ENCODE data around the gene MACO1. TPM values are rescaled to one million over a fixed set of nuclear protein-coding genes. Genes with fewer than 3 reads are reported as not detected.

Gene MACO1
- polyA plus RNA-seq, 2 of the 4 experiments (the other 2 are of a cell fraction) = 6.3 to 7.5 TPM

DNA sequence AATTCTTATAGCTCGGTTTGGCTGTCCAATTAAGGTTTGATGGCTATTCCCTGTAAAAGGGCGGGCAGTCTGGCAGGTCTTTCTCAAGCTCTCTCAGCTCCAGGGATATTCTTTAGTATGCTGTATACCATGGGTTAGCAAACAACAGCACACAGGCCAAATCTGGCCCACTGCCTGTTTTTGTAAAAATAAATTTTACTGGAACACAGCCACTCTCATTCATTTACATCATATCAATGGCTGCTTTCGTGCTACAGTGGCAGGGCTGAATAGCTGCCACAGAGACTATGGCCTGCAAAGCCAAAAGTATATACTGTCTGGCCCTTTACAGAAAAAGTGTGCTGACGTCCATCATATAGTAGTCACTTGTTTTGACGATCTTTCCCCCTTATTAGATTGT, 32.0 kb downstream of the MACO1 start:
- no peaks in the 10 kb centered on the region for H3K9me3 ChIP-seq
- TF ChIP-seq NPAS2 (CRISPR knock-in tag; IDR thresholded peaks at IDR 0.05; ENCODE audit: borderline replicate concordance) = no peak
- TF ChIP-seq NFE2L2 (conservative IDR thresholded peaks at IDR 0.05; ENCODE audit: low read length) = no peak
- no peak for TF ChIP-seq ZC3H11A (IDR thresholded peaks at IDR 0.05)
- TF ChIP-seq FOXS1 (CRISPR knock-in tag; IDR thresholded peaks at IDR 0.05) = no peak
- TF ChIP-seq, protein P1, sequence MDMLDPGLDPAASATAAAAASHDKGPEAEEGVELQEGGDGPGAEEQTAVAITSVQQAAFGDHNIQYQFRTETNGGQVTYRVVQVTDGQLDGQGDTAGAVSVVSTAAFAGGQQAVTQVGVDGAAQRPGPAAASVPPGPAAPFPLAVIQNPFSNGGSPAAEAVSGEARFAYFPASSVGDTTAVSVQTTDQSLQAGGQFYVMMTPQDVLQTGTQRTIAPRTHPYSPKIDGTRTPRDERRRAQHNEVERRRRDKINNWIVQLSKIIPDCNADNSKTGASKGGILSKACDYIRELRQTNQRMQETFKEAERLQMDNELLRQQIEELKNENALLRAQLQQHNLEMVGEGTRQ (IDR thresholded peaks at IDR 0.05) = no peak
- no peak for TF ChIP-seq GATA3 (IDR thresholded peaks at IDR 0.05; ENCODE audit: borderline replicate concordance)
- TF ChIP-seq ESRRA (IDR thresholded peaks at IDR 0.05; ENCODE audit: borderline replicate concordance, low read length) = no peak
- TF ChIP-seq CBX2 (IDR thresholded peaks at IDR 0.05; ENCODE audit: borderline replicate concordance, low read depth) = no peak
- TF ChIP-seq, protein P2, sequence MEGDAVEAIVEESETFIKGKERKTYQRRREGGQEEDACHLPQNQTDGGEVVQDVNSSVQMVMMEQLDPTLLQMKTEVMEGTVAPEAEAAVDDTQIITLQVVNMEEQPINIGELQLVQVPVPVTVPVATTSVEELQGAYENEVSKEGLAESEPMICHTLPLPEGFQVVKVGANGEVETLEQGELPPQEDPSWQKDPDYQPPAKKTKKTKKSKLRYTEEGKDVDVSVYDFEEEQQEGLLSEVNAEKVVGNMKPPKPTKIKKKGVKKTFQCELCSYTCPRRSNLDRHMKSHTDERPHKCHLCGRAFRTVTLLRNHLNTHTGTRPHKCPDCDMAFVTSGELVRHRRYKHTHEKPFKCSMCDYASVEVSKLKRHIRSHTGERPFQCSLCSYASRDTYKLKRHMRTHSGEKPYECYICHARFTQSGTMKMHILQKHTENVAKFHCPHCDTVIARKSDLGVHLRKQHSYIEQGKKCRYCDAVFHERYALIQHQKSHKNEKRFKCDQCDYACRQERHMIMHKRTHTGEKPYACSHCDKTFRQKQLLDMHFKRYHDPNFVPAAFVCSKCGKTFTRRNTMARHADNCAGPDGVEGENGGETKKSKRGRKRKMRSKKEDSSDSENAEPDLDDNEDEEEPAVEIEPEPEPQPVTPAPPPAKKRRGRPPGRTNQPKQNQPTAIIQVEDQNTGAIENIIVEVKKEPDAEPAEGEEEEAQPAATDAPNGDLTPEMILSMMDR (IDR thresholded peaks at IDR 0.05) = no peak
- TF ChIP-seq, protein P3, sequence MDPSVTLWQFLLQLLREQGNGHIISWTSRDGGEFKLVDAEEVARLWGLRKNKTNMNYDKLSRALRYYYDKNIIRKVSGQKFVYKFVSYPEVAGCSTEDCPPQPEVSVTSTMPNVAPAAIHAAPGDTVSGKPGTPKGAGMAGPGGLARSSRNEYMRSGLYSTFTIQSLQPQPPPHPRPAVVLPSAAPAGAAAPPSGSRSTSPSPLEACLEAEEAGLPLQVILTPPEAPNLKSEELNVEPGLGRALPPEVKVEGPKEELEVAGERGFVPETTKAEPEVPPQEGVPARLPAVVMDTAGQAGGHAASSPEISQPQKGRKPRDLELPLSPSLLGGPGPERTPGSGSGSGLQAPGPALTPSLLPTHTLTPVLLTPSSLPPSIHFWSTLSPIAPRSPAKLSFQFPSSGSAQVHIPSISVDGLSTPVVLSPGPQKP (IDR thresholded peaks at IDR 0.05; ENCODE audit: low read depth, low read length) = no peak
- no peak for TF ChIP-seq EP300 (IDR thresholded peaks at IDR 0.05)
- TF ChIP-seq EHF (CRISPR knock-in tag; IDR thresholded peaks at IDR 0.05) = no peak
- no peak for TF ChIP-seq TP53 (CRISPR knock-in tag; IDR thresholded peaks at IDR 0.05)
- no peak for TF ChIP-seq SMC3 (IDR thresholded peaks at IDR 0.05)
- TF ChIP-seq, protein P4, sequence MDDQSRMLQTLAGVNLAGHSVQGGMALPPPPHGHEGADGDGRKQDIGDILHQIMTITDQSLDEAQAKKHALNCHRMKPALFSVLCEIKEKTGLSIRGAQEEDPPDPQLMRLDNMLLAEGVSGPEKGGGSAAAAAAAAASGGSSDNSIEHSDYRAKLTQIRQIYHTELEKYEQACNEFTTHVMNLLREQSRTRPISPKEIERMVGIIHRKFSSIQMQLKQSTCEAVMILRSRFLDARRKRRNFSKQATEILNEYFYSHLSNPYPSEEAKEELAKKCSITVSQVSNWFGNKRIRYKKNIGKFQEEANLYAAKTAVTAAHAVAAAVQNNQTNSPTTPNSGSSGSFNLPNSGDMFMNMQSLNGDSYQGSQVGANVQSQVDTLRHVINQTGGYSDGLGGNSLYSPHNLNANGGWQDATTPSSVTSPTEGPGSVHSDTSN (IDR thresholded peaks at IDR 0.05) = no peak
- TF ChIP-seq KDM1A (IDR thresholded peaks at IDR 0.05; ENCODE audit: low read depth) = no peak
- no peak for TF ChIP-seq CHD4 (IDR thresholded peaks at IDR 0.05; ENCODE audit: borderline replicate concordance)
- POLR2A ChIA-PET = no interaction called here
- WGBS (ENCODE audit: missing lambda C conversion rate) = 78% methylated on average over 5 of the region's 5 CpGs
- no peaks in the 10 kb centered on the region for H3K4me1 ChIP-seq
- no peak overlapping the region for H3K4me2 ChIP-seq
- CTCF ChIA-PET = no interaction called here
- H3K4me3 ChIP-seq = no peak overlapping the region
- ATAC-seq = no peak
- DNase-seq (ENCODE audit: low read depth in 1 of 2, low spot score in 1 of 2) = no peak
- FAIRE-seq = no peak
- no peak overlapping the region for H3K27ac ChIP-seq

DNA sequence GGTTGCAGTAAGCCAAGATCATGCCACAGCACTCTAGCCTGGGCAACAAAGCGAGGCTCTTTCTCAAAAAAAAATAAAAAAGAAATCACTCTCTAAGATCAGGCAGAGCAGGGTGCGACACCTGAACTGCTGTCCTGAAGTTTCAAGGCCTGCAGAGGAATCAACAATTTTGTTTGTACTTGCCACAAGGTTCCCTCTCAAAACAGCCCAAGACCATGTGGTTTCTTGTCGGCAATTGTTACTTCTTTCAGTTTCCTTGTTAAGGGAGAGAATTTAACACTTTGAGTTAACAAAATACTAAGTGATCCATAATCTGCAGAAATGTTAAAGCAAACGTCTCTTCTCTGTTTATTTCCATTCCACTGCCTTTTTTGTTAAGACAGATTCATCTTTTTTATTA, 36.5 kb downstream of the MACO1 start:
- CTCF ChIA-PET = interaction anchor here (0.6 kb wide), 1 partner anchor 263 kb away, joined by 3 read pairs; no protein-coding TSS in a partner anchor
- H3K4me1 ChIP-seq = no peaks in the 10 kb centered on the region
- WGBS (ENCODE audit: missing lambda C conversion rate) = 86% methylated on average over 4 of the region's 4 CpGs
- no peak for TF ChIP-seq EP300 (IDR thresholded peaks at IDR 0.05)
- TF ChIP-seq TP53 (CRISPR knock-in tag; IDR thresholded peaks at IDR 0.05) = no peak
- no peak for TF ChIP-seq EHMT2 (IDR thresholded peaks at IDR 0.05; ENCODE audit: low read depth)
- TF ChIP-seq FOXS1 (CRISPR knock-in tag; IDR thresholded peaks at IDR 0.05) = no peak
- TF ChIP-seq MYC (IDR thresholded peaks at IDR 0.05; ENCODE audit: borderline replicate concordance, low read length) = no peak
- no peak for TF ChIP-seq JUN (IDR thresholded peaks at IDR 0.05)
- TF ChIP-seq, protein P5, sequence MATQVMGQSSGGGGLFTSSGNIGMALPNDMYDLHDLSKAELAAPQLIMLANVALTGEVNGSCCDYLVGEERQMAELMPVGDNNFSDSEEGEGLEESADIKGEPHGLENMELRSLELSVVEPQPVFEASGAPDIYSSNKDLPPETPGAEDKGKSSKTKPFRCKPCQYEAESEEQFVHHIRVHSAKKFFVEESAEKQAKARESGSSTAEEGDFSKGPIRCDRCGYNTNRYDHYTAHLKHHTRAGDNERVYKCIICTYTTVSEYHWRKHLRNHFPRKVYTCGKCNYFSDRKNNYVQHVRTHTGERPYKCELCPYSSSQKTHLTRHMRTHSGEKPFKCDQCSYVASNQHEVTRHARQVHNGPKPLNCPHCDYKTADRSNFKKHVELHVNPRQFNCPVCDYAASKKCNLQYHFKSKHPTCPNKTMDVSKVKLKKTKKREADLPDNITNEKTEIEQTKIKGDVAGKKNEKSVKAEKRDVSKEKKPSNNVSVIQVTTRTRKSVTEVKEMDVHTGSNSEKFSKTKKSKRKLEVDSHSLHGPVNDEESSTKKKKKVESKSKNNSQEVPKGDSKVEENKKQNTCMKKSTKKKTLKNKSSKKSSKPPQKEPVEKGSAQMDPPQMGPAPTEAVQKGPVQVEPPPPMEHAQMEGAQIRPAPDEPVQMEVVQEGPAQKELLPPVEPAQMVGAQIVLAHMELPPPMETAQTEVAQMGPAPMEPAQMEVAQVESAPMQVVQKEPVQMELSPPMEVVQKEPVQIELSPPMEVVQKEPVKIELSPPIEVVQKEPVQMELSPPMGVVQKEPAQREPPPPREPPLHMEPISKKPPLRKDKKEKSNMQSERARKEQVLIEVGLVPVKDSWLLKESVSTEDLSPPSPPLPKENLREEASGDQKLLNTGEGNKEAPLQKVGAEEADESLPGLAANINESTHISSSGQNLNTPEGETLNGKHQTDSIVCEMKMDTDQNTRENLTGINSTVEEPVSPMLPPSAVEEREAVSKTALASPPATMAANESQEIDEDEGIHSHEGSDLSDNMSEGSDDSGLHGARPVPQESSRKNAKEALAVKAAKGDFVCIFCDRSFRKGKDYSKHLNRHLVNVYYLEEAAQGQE (IDR thresholded peaks at IDR 0.05) = no peak
- TF ChIP-seq RAD21 (conservative IDR thresholded peaks at IDR 0.05 in 1 of 2, IDR thresholded peaks at IDR 0.05 in 1 of 2) = no peak
- TF ChIP-seq, protein P6, sequence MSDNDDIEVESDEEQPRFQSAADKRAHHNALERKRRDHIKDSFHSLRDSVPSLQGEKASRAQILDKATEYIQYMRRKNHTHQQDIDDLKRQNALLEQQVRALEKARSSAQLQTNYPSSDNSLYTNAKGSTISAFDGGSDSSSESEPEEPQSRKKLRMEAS (IDR thresholded peaks at IDR 0.05) = no peak
- no peak for ATAC-seq
- no peak for DNase-seq (ENCODE audit: low read depth in 1 of 2, low spot score in 1 of 2)
- FAIRE-seq = no peak
- no peaks in the 10 kb centered on the region for H3K9me3 ChIP-seq
- no peak overlapping the region for H3K4me2 ChIP-seq
- H3K27ac ChIP-seq = no peak overlapping the region
- H3K4me3 ChIP-seq = no peak overlapping the region
- POLR2A ChIA-PET = no interaction called here

Measured in A549 (cell line).